GM12878 (cell line): ENCODE measurements around the gene DONSON. TPM values are rescaled to one million over a fixed set of nuclear protein-coding genes. Genes with fewer than 3 reads are reported as not detected.
A peak's percentile ranks its signal among the peaks of the same experiment; 100 is the strongest.

Experiments
- ATAC-seq: fragments of 200-7000 bp; cut with Tn5 transposase; 3 replicates; pipeline ENCODE4 v1.9.1; 2020; ENCODE audit warnings: mild to moderate bottlenecking, moderate library complexity
- BruUV-seq: library from RNA; stranded (reverse); fragments of 400-500 nt; replicated peaks from 2 replicates; lab custom pipeline; 2021; lab: Mats Ljungman, UMichigan
- CTCF ChIA-PET: fragments of 300-600 bp; sonication (Branson Sonifier 250); formaldehyde crosslinking; extraction: SDS; loops from one replicate; lab custom pipeline; 2021; ENCODE audit warnings: inconsistent platforms; lab: Yijun Ruan, JAX
- POLR2A ChIA-PET: fragments of 350-600 bp; formaldehyde crosslinking; extraction: SDS; loops from one replicate; lab custom pipeline; 2021; ENCODE audit warnings: inconsistent platforms; lab: Charles Lee
- RAD21 ChIA-PET: fragments of 300-600 bp; sonication (Branson Sonifier 250); formaldehyde crosslinking; loops from one replicate; lab custom pipeline; 2023; ENCODE audit warnings: antibody characterized with exemption; ENCODE audit not compliant: unreplicated experiment; lab: Charles Lee
- SMC1A ChIA-PET: fragments of 300-600 bp; sonication (Branson Sonifier 250); formaldehyde crosslinking; loops from one replicate; lab custom pipeline; 2023; ENCODE audit not compliant: unreplicated experiment, uncharacterized antibody; lab: Charles Lee
- DNase-seq: peaks from one replicate; pipeline ENCODE4 v3.0.0-alpha.2; 2011; ENCODE audit warnings: low read depth, low spot score
- FAIRE-seq: peaks from 3 replicates; lab custom pipeline; 2011; peaks lifted over from hg19 to GRCh38; lab: Jason Lieb, UNC
- H2AFZ ChIP-seq: 2 replicates; pipeline ENCODE4 v1.6.0; 2011; ENCODE audit warnings: low read depth, low read length, control low read depth; ENCODE audit not compliant: control insufficient read depth
- H3K27ac ChIP-seq: 2 replicates; pipeline ENCODE4 v1.5.1; 2011; ENCODE audit warnings: control low read depth; ENCODE audit not compliant: control insufficient read depth, insufficient read depth
- H3K27me3 ChIP-seq, 2 experiments: replicated peaks in 1 of 2; 2 replicates each; pipeline versions ENCODE4 v1.6.0 to v1.6.1; 2011; ENCODE audit warnings: low read length in 1 of 2; ENCODE audit not compliant: control insufficient read depth in 2 of 2, insufficient read depth in 2 of 2
- H3K36me3 ChIP-seq, 2 experiments: 2 replicates each; pipeline ENCODE4 v1.5.1; 2011; ENCODE audit warnings: low read length in 1 of 2; ENCODE audit not compliant: control insufficient read depth in 2 of 2, insufficient read depth in 2 of 2
- H3K4me1 ChIP-seq: 2 replicates; pipeline ENCODE4 v1.6.1; 2011; ENCODE audit warnings: mild to moderate bottlenecking, low read length, moderate library complexity, mixed read lengths; ENCODE audit not compliant: control insufficient read depth, insufficient read depth
- H3K4me2 ChIP-seq: 2 replicates; pipeline ENCODE4 v1.6.0; 2011; ENCODE audit warnings: control low read depth; ENCODE audit not compliant: control insufficient read depth, insufficient read depth
- H3K4me3 ChIP-seq: fragments of 200-600 bp; sonication (generic); 2 replicates; pipeline ENCODE4 v1.5.1; 2016
- H3K79me2 ChIP-seq: 2 replicates; pipeline ENCODE4 v1.6.0; 2011; ENCODE audit warnings: low read length; ENCODE audit not compliant: control insufficient read depth, insufficient read depth
- H3K9ac ChIP-seq: 2 replicates; pipeline ENCODE4 v1.8.0; 2011; ENCODE audit warnings: low read length, control low read depth, mixed read lengths; ENCODE audit not compliant: control insufficient read depth, insufficient read depth
- H3K9me3 ChIP-seq: replicated peaks from 3 replicates; pipeline ENCODE4 v1.5.1; 2011; ENCODE audit warnings: mild to moderate bottlenecking, low read length; ENCODE audit not compliant: control insufficient read depth, insufficient read depth
- H4K20me1 ChIP-seq: 2 replicates; pipeline ENCODE4 v1.6.0; 2011; ENCODE audit not compliant: control insufficient read depth, insufficient read depth
- BACH1 ChIP-seq: fragments of 450-650 bp; IDR thresholded peaks from 2 replicates; pipeline ENCODE4 v1.6.1; 2017; ENCODE audit warnings: mild to moderate bottlenecking, borderline replicate concordance
- BHLHE40 ChIP-seq, 2 experiments: fragments of 450-650 bp in 1 of 2; IDR thresholded peaks; 2 replicates each; pipeline ENCODE4 v1.6.1; 2011 to 2017; ENCODE audit warnings: low read depth in 2 of 2, borderline replicate concordance in 1 of 2, improper control_type of control experiment in 1 of 2, low read length in 1 of 2, mild to moderate bottlenecking in 1 of 2
- BMI1 ChIP-seq: fragments of 450-650 bp; IDR thresholded peaks from 2 replicates; pipeline ENCODE4 v1.6.1; 2016; ENCODE audit warnings: mild to moderate bottlenecking, moderate library complexity, borderline replicate concordance
- BRCA1 ChIP-seq: IDR thresholded peaks from 2 replicates; pipeline ENCODE4 v1.6.1; 2011; ENCODE audit warnings: low read depth, low read length, improper control_type of control experiment
- CHD4 ChIP-seq: fragments of 200-600 bp; sonication (generic); IDR thresholded peaks from 2 replicates; pipeline ENCODE4 v1.6.1; 2016; ENCODE audit warnings: mild to moderate bottlenecking
- EED ChIP-seq: sonication (generic); IDR thresholded peaks from 2 replicates; pipeline ENCODE4 v1.6.1; 2016; ENCODE audit warnings: antibody characterized with exemption, low read depth
- JUNB ChIP-seq: IDR thresholded peaks from 2 replicates; pipeline ENCODE4 v1.6.1; 2016; ENCODE audit warnings: antibody characterized with exemption, mild to moderate bottlenecking
- JUND ChIP-seq: IDR thresholded peaks from 2 replicates; pipeline ENCODE4 v1.6.1; 2012; ENCODE audit warnings: low read depth, mild to moderate bottlenecking, low read length, improper control_type of control experiment, moderate library complexity
- NBN ChIP-seq: fragments of 450-650 bp; IDR thresholded peaks from 2 replicates; pipeline ENCODE4 v1.6.1; 2016
- NFIC ChIP-seq: IDR thresholded peaks from 2 replicates; pipeline ENCODE4 v1.6.1; 2012; ENCODE audit warnings: low read depth, mild to moderate bottlenecking, inconsistent platforms, low read length, moderate library complexity
- PML ChIP-seq: IDR thresholded peaks from 2 replicates; pipeline ENCODE4 v1.6.1; 2012; ENCODE audit warnings: low read length, inconsistent platforms
- RB1 ChIP-seq: fragments of 450-650 bp; formaldehyde crosslinking; IDR thresholded peaks from 2 replicates; pipeline ENCODE4 v1.6.1; 2017; ENCODE audit warnings: mild to moderate bottlenecking, borderline replicate concordance
- SP1 ChIP-seq: IDR thresholded peaks from one replicate; pipeline ENCODE4 v1.6.1; 2011; ENCODE audit warnings: low read depth, low read length
- SPI1 ChIP-seq: IDR thresholded peaks from 2 replicates; pipeline ENCODE4 v1.6.1; 2011; ENCODE audit warnings: low read depth, mild to moderate bottlenecking, low read length, moderate library complexity, borderline replicate concordance; ENCODE audit not compliant: insufficient read depth
- SUZ12 ChIP-seq: fragments of 200-600 bp; sonication (generic); IDR thresholded peaks from one replicate; pipeline ENCODE4 v1.6.1; 2018; ENCODE audit warnings: antibody characterized with exemption, mild to moderate bottlenecking; ENCODE audit not compliant: unreplicated experiment
- TCF3 ChIP-seq: IDR thresholded peaks from 2 replicates; pipeline ENCODE4 v1.6.1; 2012; ENCODE audit warnings: low read depth, mild to moderate bottlenecking, low read length, borderline replicate concordance; ENCODE audit not compliant: insufficient read depth
- ZBED1 ChIP-seq: IDR thresholded peaks from 2 replicates; pipeline ENCODE4 v1.6.1; 2016; ENCODE audit warnings: borderline replicate concordance
- ZNF622 ChIP-seq: fragments of 450-650 bp; IDR thresholded peaks from 2 replicates; pipeline ENCODE4 v1.6.1; 2017; ENCODE audit warnings: mild to moderate bottlenecking, inconsistent platforms
- WGBS: methylation state at CpG from one replicate; pipeline ENCODE4 v1.1.6; 2016; ENCODE audit warnings: low lambda C conversion rate; ENCODE audit not compliant: insufficient replicate concordance, insufficient coverage; ENCODE audit errors: missing lambda C conversion rate; 5-methylcytosine and 5-hydroxymethylcytosine counted together
- in situ Hi-C: fragments of 300-500 bp; cut with MboI; formaldehyde crosslinking; loops from 9 replicates; pipeline ENCODE4 v1.14.3; 2018; ENCODE audit warnings: mixed read lengths
- intact Hi-C: fragments of 100-400 bp; cut with micrococcal nuclease; formaldehyde crosslinking; loops from one replicate; pipeline ENCODE4 v1.14.2; 2022; ENCODE audit not compliant: unreplicated experiment
- polyA plus RNA-seq, 11 experiments: library from polyadenylated mRNA; depleted of rRNA in 4 of 11; unstranded in 6 of 11; stranded (reverse) in 5 of 11; fragments of >200 nt; fragmentation: Nextera tagmentation in 4 of 11; fragmentation: Illumina TruSeq in 1 of 11; extraction: Ambion mirVana in 4 of 11; extraction: Trizol in 1 of 11; gene quantifications; 1 replicate in 1 of 11; 2 replicates in 10 of 11; pipeline versions ENCODE4 v1.2.1 to v1.2.3, GENCODE V29; 2011 to 2016; ENCODE audit warnings: inconsistent platforms in 2 of 11, missing spikeins in 2 of 11, low read depth in 1 of 11
- total RNA-seq, 4 experiments: library from RNA; depleted of rRNA in 3 of 4; stranded (reverse); fragments of >200 nt in 3 of 4; fragmentation: Illumina TruSeq in 1 of 4; extraction: Trizol in 1 of 4; gene quantifications; 2 replicates each; pipeline versions ENCODE4 v1.2.1 to v1.2.3, GENCODE V29; 2013 to 2021
- TF ChIP-seq, protein P1 (sequence below): fragments of 450-650 bp; formaldehyde crosslinking; IDR thresholded peaks from 2 replicates; pipeline ENCODE4 v1.4.0; 2020; ENCODE audit warnings: mild to moderate bottlenecking, moderate library complexity
- TF ChIP-seq, protein P2 (sequence below): IDR thresholded peaks from 2 replicates; pipeline ENCODE4 v1.6.1; 2012; ENCODE audit warnings: low read depth, low read length, improper control_type of control experiment
- TF ChIP-seq, protein P3 (sequence below): IDR thresholded peaks from 2 replicates; pipeline ENCODE4 v1.6.1; 2011; ENCODE audit warnings: borderline replicate concordance, low read depth, mild to moderate bottlenecking, moderate library complexity, low read length; ENCODE audit not compliant: insufficient read depth, poor library complexity, severe bottlenecking

Gene DONSON
- total and polyA plus RNA-seq, 10 of the 15 experiments (the other 5 are each of a cell fraction or from before 2014, with no cell fraction given) = 13.6 to 51.2 (median 32.2) TPM

DNA sequence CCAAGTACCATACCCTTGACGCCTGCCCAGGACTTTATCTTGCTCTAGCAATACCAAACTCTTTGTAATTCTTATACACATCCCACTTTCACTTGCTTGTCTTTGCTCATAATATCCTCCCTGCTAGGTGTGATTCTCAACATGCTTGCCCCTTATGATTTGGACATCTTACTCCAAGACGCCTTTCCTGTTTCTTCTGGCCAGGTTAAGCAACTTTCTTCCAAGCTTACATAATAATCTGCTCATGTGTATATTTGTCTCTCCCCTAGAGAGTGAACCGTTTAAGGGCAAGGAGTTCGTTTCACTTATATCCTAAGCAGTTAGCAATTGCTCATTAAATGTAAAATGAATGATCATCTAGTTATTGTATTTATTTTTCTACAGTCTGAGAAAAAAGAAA, 31.2 kb upstream of the DONSON start (continued):
- TF ChIP-seq RB1 (no peak), SUZ12 (no peak), SPI1 (no peak), NFIC (no peak), SP1 (no peak), EED (no peak), BACH1 (no peak), CHD4 (no peak), JUND (no peak)

DNA sequence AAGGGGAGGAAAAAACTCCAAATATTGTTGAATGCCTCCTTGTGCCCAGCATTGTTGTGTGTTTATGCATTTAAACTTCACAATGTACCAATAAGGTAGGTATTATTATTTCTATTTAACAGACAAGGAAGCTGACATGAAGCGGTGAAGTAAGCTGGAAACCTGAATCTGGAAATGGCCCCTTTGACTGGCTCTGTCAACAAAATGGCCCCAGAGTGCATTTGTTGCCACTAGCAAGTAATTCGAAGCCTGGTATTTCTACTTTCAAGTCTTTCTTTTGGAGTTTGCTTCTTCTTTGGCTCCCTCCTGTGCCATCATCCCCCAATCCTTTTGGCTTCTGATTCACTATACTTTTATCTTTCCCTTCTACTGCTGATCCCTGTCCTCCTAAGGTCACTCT, 29.9 kb upstream of the DONSON start:
- ChIA-PET POLR2A (no interaction called here), RAD21 (no interaction called here), SMC1A (no interaction called here), CTCF (interaction anchor here (4.5 kb wide), 1 partner anchor 13 kb away, joined by 27 read pairs; no protein-coding TSS in a partner anchor)
- no peak overlapping the region for H3K4me2 ChIP-seq
- H3K4me1 ChIP-seq = no peaks in the 10 kb centered on the region
- FAIRE-seq = no peak
- no peaks in the 10 kb centered on the region for H3K27me3 ChIP-seq
- no peak overlapping the region for H3K9ac ChIP-seq
- in situ Hi-C loops = no loop called here
- peaks cover 0 to 4% of the 10 kb centered on the region in 2 experiments; a peak in 1 of 4 replicates for H3K36me3 ChIP-seq
- H3K4me3 ChIP-seq = no peak overlapping the region
- intact Hi-C loops = no loop called here
- no peak for ATAC-seq
- no peaks in the 10 kb centered on the region for H3K79me2 ChIP-seq
- H4K20me1 ChIP-seq = no peaks in the 10 kb centered on the region
- WGBS = 97% methylated on average over 2 of the region's 2 CpGs
- BruUV-seq = TSS peak; percentile 51
- DNase-seq = no peak
- H3K9me3 ChIP-seq = no peaks in the 10 kb centered on the region
- H3K27ac ChIP-seq = no peak overlapping the region
- no peak overlapping the region for H2AFZ ChIP-seq
- TF ChIP-seq ZNF622 = no peak
- TF ChIP-seq JUNB = no peak
- no peak for TF ChIP-seq BACH1
- TF ChIP-seq, protein P1, sequence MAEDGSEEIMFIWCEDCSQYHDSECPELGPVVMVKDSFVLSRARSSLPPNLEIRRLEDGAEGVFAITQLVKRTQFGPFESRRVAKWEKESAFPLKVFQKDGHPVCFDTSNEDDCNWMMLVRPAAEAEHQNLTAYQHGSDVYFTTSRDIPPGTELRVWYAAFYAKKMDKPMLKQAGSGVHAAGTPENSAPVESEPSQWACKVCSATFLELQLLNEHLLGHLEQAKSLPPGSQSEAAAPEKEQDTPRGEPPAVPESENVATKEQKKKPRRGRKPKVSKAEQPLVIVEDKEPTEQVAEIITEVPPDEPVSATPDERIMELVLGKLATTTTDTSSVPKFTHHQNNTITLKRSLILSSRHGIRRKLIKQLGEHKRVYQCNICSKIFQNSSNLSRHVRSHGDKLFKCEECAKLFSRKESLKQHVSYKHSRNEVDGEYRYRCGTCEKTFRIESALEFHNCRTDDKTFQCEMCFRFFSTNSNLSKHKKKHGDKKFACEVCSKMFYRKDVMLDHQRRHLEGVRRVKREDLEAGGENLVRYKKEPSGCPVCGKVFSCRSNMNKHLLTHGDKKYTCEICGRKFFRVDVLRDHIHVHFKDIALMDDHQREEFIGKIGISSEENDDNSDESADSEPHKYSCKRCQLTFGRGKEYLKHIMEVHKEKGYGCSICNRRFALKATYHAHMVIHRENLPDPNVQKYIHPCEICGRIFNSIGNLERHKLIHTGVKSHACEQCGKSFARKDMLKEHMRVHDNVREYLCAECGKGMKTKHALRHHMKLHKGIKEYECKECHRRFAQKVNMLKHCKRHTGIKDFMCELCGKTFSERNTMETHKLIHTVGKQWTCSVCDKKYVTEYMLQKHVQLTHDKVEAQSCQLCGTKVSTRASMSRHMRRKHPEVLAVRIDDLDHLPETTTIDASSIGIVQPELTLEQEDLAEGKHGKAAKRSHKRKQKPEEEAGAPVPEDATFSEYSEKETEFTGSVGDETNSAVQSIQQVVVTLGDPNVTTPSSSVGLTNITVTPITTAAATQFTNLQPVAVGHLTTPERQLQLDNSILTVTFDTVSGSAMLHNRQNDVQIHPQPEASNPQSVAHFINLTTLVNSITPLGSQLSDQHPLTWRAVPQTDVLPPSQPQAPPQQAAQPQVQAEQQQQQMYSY (CRISPR knock-in tag) = no peak
- no peak for TF ChIP-seq ZBED1
- TF ChIP-seq BRCA1 = no peak
- no peak for TF ChIP-seq BHLHE40 (IDR thresholded peaks at IDR 0.05; ENCODE audit: borderline replicate concordance in 1 of 2, low read depth in 2 of 2, low read length in 1 of 2)
- no peak for TF ChIP-seq TCF3
- no peak for TF ChIP-seq PML
- TF ChIP-seq, protein P2, sequence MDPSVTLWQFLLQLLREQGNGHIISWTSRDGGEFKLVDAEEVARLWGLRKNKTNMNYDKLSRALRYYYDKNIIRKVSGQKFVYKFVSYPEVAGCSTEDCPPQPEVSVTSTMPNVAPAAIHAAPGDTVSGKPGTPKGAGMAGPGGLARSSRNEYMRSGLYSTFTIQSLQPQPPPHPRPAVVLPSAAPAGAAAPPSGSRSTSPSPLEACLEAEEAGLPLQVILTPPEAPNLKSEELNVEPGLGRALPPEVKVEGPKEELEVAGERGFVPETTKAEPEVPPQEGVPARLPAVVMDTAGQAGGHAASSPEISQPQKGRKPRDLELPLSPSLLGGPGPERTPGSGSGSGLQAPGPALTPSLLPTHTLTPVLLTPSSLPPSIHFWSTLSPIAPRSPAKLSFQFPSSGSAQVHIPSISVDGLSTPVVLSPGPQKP = no peak
- no peak for TF ChIP-seq BMI1
- no peak for TF ChIP-seq NBN
- TF ChIP-seq, protein P3, sequence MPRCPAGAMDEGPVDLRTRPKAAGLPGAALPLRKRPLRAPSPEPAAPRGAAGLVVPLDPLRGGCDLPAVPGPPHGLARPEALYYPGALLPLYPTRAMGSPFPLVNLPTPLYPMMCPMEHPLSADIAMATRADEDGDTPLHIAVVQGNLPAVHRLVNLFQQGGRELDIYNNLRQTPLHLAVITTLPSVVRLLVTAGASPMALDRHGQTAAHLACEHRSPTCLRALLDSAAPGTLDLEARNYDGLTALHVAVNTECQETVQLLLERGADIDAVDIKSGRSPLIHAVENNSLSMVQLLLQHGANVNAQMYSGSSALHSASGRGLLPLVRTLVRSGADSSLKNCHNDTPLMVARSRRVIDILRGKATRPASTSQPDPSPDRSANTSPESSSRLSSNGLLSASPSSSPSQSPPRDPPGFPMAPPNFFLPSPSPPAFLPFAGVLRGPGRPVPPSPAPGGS = no peak
